Esophagus muscularis mucosa (tissue), 4 donors: ENCODE measurements around the gene PRDM16. TPM values are rescaled to one million over a fixed set of nuclear protein-coding genes. Genes with fewer than 3 reads are reported as not detected.

Source experiments
- DNase-seq: peaks from one replicate; pipeline ENCODE4 v3.0.0-alpha.2; 2017; ENCODE audit errors: extremely low spot score
- H3K27ac ChIP-seq, 4 donors: fragments of 200-600 bp; sonication (generic); replicated peaks in 1 of 4; 1 replicate in 3 of 4; 2 replicates in 1 of 4; pipeline ENCODE4 v1.5.1; 2016 to 2019; ENCODE audit warnings: mild to moderate bottlenecking in 1 of 4
- H3K27me3 ChIP-seq, 4 donors: fragments of 200-600 bp; sonication (generic); one replicate each; pipeline versions ENCODE4 v1.5.1 to v1.6.0; 2016 to 2019
- H3K36me3 ChIP-seq, 4 donors: fragments of 200-600 bp; sonication (generic); one replicate each; pipeline ENCODE4 v1.5.1; 2016 to 2019
- H3K4me1 ChIP-seq, 4 donors: fragments of 200-600 bp; sonication (generic); one replicate each; pipeline ENCODE4 v1.5.1; 2016 to 2019
- H3K4me3 ChIP-seq, 4 donors: fragments of 200-600 bp; sonication (generic); 1 replicate in 2 of 4; 2 replicates in 2 of 4; pipeline ENCODE4 v1.5.1; 2016 to 2019; ENCODE audit warnings: mild to moderate bottlenecking in 4 of 4, moderate library complexity in 1 of 4
- H3K9me3 ChIP-seq, 4 donors: fragments of 200-600 bp; sonication (generic); 1 replicate in 3 of 4; 2 replicates in 1 of 4; pipeline ENCODE4 v1.5.1; 2016 to 2019
- CTCF ChIP-seq, 3 experiments: fragments of 200-600 bp in 2 of 3; fragments of 450-650 bp in 1 of 3; sonication (generic) in 2 of 3; IDR thresholded peaks; one replicate each; pipeline ENCODE4 v1.5.1; 2017 to 2019; ENCODE audit warnings: antibody characterized with exemption in 3 of 3, mild to moderate bottlenecking in 2 of 3, moderate library complexity in 1 of 3
- EP300 ChIP-seq: sonication (generic); formaldehyde crosslinking; IDR thresholded peaks from one replicate; pipeline ENCODE4 v1.6.1; 2017; ENCODE audit warnings: antibody characterized with exemption
- POLR2A ChIP-seq: fragments of 450-650 bp; IDR thresholded peaks from one replicate; pipeline ENCODE4 v1.6.1; 2017; ENCODE audit warnings: antibody characterized with exemption, moderate library complexity, mild to moderate bottlenecking, low read depth
- POLR2AphosphoS5 ChIP-seq, 2 donors: sonication (generic); formaldehyde crosslinking; IDR thresholded peaks; one replicate each; pipeline ENCODE4 v1.6.1; 2017; ENCODE audit warnings: antibody characterized with exemption in 2 of 2
- WGBS: methylation state at CpG from one replicate; pipeline ENCODE4 v1.1.5; 2018; 5-methylcytosine and 5-hydroxymethylcytosine counted together
- intact Hi-C: fragments of 100-400 bp; cut with DNase I; formaldehyde crosslinking; loops from one replicate; pipeline ENCODE4 v1.15.1; 2023
- total RNA-seq, 4 donors: library from RNA; depleted of rRNA; stranded (reverse); fragments of >200 nt; gene quantifications; one replicate each; pipeline versions ENCODE4 v1.1.0 to v1.2.1, GENCODE V29; 2016

Gene PRDM16
- total RNA-seq, 4 donors from 2014 or later, result 1.2 to 4.4 (median 2.2) TPM

GRCh38 chr1:3453891-3454810 lies 385.1 kb downstream of the PRDM16 start, which contains the start of gene ARHGEF16:
Gene ARHGEF16 (plus strand): TSS chr1:3454665. CDS start chr1:3463085, 8,420 bp downstream.
- 25% methylated on average over 4 of the region's 84 CpGs for WGBS
- intact Hi-C loops, result no loop called here
- no peak for DNase-seq
- H3K4me1 ChIP-seq, result peaks cover 28 to 45% (median 41%) of the 10 kb centered on the region in 4 donors
- TF ChIP-seq CTCF (IDR thresholded peaks at IDR 0.05) (peak in 1 of 3 experiments; percentile 42), POLR2A (no peak), EP300 (no peak), POLR2AphosphoS5 (IDR thresholded peaks at IDR 0.05) (no peak)
- H3K27ac ChIP-seq, result peak within 1 kb of the TSS in 3 of 4 donors; percentile 26 to 45 (median 28)
- H3K4me3 ChIP-seq, result peak within 1 kb of the TSS; percentile 55 to 67 (median 58)
- no peaks in the 10 kb centered on the region for H3K36me3 ChIP-seq
- peaks cover 5 to 75% (median 37%) of the 10 kb centered on the region in 4 donors for H3K27me3 ChIP-seq
- no peaks in the 10 kb centered on the region for H3K9me3 ChIP-seq

- Histone ChIP-seq H3K27me3 (peaks cover 5 to 68% (median 37%) of the 10 kb centered on the region in 4 donors), H3K4me3 (peak overlapping the region; percentile 55 to 67 (median 58)), H3K4me1 (peaks cover 28 to 45% (median 41%) of the 10 kb centered on the region in 4 donors), H3K27ac (peak overlapping the region in 3 of 4 donors; percentile 26 to 45 (median 28)), H3K36me3 (no peaks in the 10 kb centered on the region), H3K9me3 (no peaks in the 10 kb centered on the region)
- no peak for TF ChIP-seq POLR2A
- no peak for TF ChIP-seq POLR2AphosphoS5 (IDR thresholded peaks at IDR 0.05)
- no peak for TF ChIP-seq CTCF (IDR thresholded peaks at IDR 0.05)
- no peak for TF ChIP-seq EP300
- intact Hi-C loops, result no loop called here
- 30% methylated on average over 9 of the region's 46 CpGs for WGBS
- no peak for DNase-seq
Measured at GRCh38 chr1:3454811-3455618, 386.0 kb downstream of the PRDM16 start.

- H3K27me3 ChIP-seq, result peaks cover 5 to 60% (median 37%) of the 10 kb centered on the region in 4 donors
- no peaks in the 10 kb centered on the region for H3K9me3 ChIP-seq
- intact Hi-C loops, result no loop called here
- H3K36me3 ChIP-seq, result no peaks in the 10 kb centered on the region
- no peak overlapping the region for H3K27ac ChIP-seq
- H3K4me3 ChIP-seq, result no peak overlapping the region
- TF ChIP-seq POLR2AphosphoS5 (IDR thresholded peaks at IDR 0.05) (no peak), CTCF (IDR thresholded peaks at IDR 0.05) (no peak), POLR2A (no peak), EP300 (no peak)
- WGBS, result 95% methylated on average over 7 of the region's 18 CpGs
- H3K4me1 ChIP-seq, result peaks cover 28 to 45% (median 41%) of the 10 kb centered on the region in 4 donors
- DNase-seq, result no peak
Measured at GRCh38 chr1:3455670-3456448, 386.9 kb downstream of the PRDM16 start.

GRCh38 chr1:3456449-3456963 lies 387.5 kb downstream of the PRDM16 start:
- Histone ChIP-seq H3K27me3 (peaks cover 5 to 53% (median 35%) of the 10 kb centered on the region in 4 donors), H3K4me3 (no peak overlapping the region), H3K9me3 (no peaks in the 10 kb centered on the region), H3K27ac (no peak overlapping the region), H3K4me1 (peaks cover 28 to 45% (median 41%) of the 10 kb centered on the region in 4 donors), H3K36me3 (no peaks in the 10 kb centered on the region)
- 87% methylated on average over 9 of the region's 12 CpGs for WGBS
- TF ChIP-seq POLR2AphosphoS5 (IDR thresholded peaks at IDR 0.05) (no peak), EP300 (no peak), CTCF (IDR thresholded peaks at IDR 0.05) (no peak), POLR2A (no peak)
- no peak for DNase-seq
- intact Hi-C loops, result no loop called here
